Hepatocyte (in vitro differentiated cells): ENCODE measurements around the gene UFSP2. TPM values are rescaled to one million over a fixed set of nuclear protein-coding genes. Genes with fewer than 3 reads are reported as not detected.

ENCODE experiments used
- DNase-seq: peaks from one replicate; pipeline ENCODE4 v3.0.0-alpha.2; 2016; ENCODE audit warnings: low spot score
- H2AFZ ChIP-seq: fragments of 200-600 bp; sonication (generic); 2 replicates; pipeline ENCODE4 v1.6.0; 2016; ENCODE audit warnings: antibody characterized with exemption, mild to moderate bottlenecking
- H3K27ac ChIP-seq: fragments of 200-600 bp; sonication (generic); 2 replicates; pipeline ENCODE4 v1.5.1; 2016; ENCODE audit warnings: mild to moderate bottlenecking
- H3K27me3 ChIP-seq: fragments of 200-600 bp; sonication (generic); 2 replicates; pipeline ENCODE4 v1.6.1; 2016
- H3K36me3 ChIP-seq: fragments of 200-600 bp; sonication (generic); replicated peaks from 2 replicates; pipeline ENCODE4 v1.5.1; 2016; ENCODE audit warnings: low read depth; ENCODE audit not compliant: insufficient read depth
- H3K4me1 ChIP-seq: fragments of 200-600 bp; sonication (generic); 2 replicates; pipeline ENCODE4 v1.5.1; 2016; ENCODE audit warnings: mild to moderate bottlenecking, moderate library complexity; ENCODE audit not compliant: insufficient read depth
- H3K4me2 ChIP-seq: fragments of 200-600 bp; sonication (generic); 2 replicates; pipeline ENCODE4 v1.6.0; 2016
- H3K4me3 ChIP-seq: fragments of 200-600 bp; sonication (generic); 2 replicates; pipeline ENCODE4 v1.5.1; 2016; ENCODE audit warnings: mild to moderate bottlenecking
- H3K79me2 ChIP-seq: fragments of 200-600 bp; sonication (generic); 2 replicates; pipeline ENCODE4 v1.6.0; 2017; ENCODE audit warnings: mild to moderate bottlenecking
- H3K9me2 ChIP-seq: fragments of 200-600 bp; sonication (generic); replicated peaks from 2 replicates; pipeline ENCODE4 v1.6.0; 2017; ENCODE audit warnings: mild to moderate bottlenecking; ENCODE audit not compliant: insufficient read depth
- H3K9me3 ChIP-seq: fragments of 200-600 bp; sonication (generic); 2 replicates; pipeline ENCODE4 v1.5.1; 2016; ENCODE audit warnings: low read depth, mild to moderate bottlenecking
- H4K20me1 ChIP-seq: fragments of 200-600 bp; sonication (generic); 2 replicates; pipeline ENCODE4 v1.6.0; 2016; ENCODE audit warnings: mild to moderate bottlenecking; ENCODE audit not compliant: insufficient read depth, poor library complexity, severe bottlenecking
- EZH2 ChIP-seq: fragments of 200-600 bp; sonication (generic); IDR thresholded peaks from 2 replicates; pipeline ENCODE4 v1.6.1; 2016; ENCODE audit warnings: antibody characterized with exemption, mild to moderate bottlenecking, borderline replicate concordance
- EZH2phosphoT487 ChIP-seq: fragments of 200-600 bp; sonication (generic); IDR thresholded peaks from one replicate; pipeline ENCODE4 v1.6.1; 2018; ENCODE audit warnings: antibody characterized with exemption, mild to moderate bottlenecking, low read depth, moderate library complexity; ENCODE audit not compliant: unreplicated experiment, severe bottlenecking
- WGBS: methylation state at CpG from one replicate; pipeline ENCODE4 v1.1.6; 2016; ENCODE audit warnings: low lambda C conversion rate; ENCODE audit errors: missing lambda C conversion rate; 5-methylcytosine and 5-hydroxymethylcytosine counted together
- polyA plus RNA-seq: library from polyadenylated mRNA; unstranded; fragments of >200 nt; fragmentation: Nextera tagmentation; extraction: Ambion mirVana; gene quantifications from 2 replicates; pipeline ENCODE4 v1.2.1, GENCODE V29; 2016
- total RNA-seq: library from RNA; depleted of rRNA; stranded (reverse); fragments of >200 nt; gene quantifications from 2 replicates; pipeline ENCODE4 v1.2.3, GENCODE V29; 2014
- TF ChIP-seq, protein P1 (sequence below): fragments of 200-600 bp; sonication (generic); IDR thresholded peaks from 2 replicates; pipeline ENCODE4 v1.5.1; 2016; ENCODE audit warnings: antibody characterized with exemption, mild to moderate bottlenecking; ENCODE audit not compliant: poor library complexity

The UFSP2 gene
- total and polyA plus RNA-seq, 2 experiments from 2014 or later: 29.2 to 38.5 TPM

- H3K79me2 ChIP-seq: no peaks in the 10 kb centered on the region
- no peak overlapping the region for H2AFZ ChIP-seq
- H4K20me1 ChIP-seq: no peaks in the 10 kb centered on the region
- no peak overlapping the region for H3K27ac ChIP-seq
- H3K4me1 ChIP-seq: no peaks in the 10 kb centered on the region
- no peak overlapping the region for H3K4me2 ChIP-seq
- no peaks in the 10 kb centered on the region for H3K9me3 ChIP-seq
- no peaks in the 10 kb centered on the region for H3K9me2 ChIP-seq
- H3K36me3 ChIP-seq: no peaks in the 10 kb centered on the region
- 97% methylated on average over 12 of the region's 12 CpGs for WGBS
- no peak for DNase-seq
- no peaks in the 10 kb centered on the region for H3K27me3 ChIP-seq
- no peak overlapping the region for H3K4me3 ChIP-seq
- TF ChIP-seq, protein P1, sequence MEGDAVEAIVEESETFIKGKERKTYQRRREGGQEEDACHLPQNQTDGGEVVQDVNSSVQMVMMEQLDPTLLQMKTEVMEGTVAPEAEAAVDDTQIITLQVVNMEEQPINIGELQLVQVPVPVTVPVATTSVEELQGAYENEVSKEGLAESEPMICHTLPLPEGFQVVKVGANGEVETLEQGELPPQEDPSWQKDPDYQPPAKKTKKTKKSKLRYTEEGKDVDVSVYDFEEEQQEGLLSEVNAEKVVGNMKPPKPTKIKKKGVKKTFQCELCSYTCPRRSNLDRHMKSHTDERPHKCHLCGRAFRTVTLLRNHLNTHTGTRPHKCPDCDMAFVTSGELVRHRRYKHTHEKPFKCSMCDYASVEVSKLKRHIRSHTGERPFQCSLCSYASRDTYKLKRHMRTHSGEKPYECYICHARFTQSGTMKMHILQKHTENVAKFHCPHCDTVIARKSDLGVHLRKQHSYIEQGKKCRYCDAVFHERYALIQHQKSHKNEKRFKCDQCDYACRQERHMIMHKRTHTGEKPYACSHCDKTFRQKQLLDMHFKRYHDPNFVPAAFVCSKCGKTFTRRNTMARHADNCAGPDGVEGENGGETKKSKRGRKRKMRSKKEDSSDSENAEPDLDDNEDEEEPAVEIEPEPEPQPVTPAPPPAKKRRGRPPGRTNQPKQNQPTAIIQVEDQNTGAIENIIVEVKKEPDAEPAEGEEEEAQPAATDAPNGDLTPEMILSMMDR: no peak
- TF ChIP-seq EZH2: no peak
- TF ChIP-seq EZH2phosphoT487: no peak
These were observed 37.8 kb downstream of the UFSP2 start for GRCh38 chr4:185387957-185388356.

GRCh38 chr4:185384930-185385331 is 40.8 kb downstream of the UFSP2 start:
- Histone ChIP-seq H3K4me2 (no peak overlapping the region), H3K36me3 (no peaks in the 10 kb centered on the region), H3K79me2 (no peaks in the 10 kb centered on the region), H2AFZ (no peak overlapping the region), H3K27me3 (no peaks in the 10 kb centered on the region), H3K4me1 (no peaks in the 10 kb centered on the region), H3K9me3 (no peaks in the 10 kb centered on the region), H3K4me3 (no peak overlapping the region), H3K9me2 (no peaks in the 10 kb centered on the region), H3K27ac (no peak overlapping the region), H4K20me1 (no peaks in the 10 kb centered on the region)
- 49% methylated on average over 10 of the region's 10 CpGs for WGBS
- DNase-seq: no peak
- TF ChIP-seq, protein P1: no peak
- no peak for TF ChIP-seq EZH2
- TF ChIP-seq EZH2phosphoT487: no peak

GRCh38 chr4:185384061-185384460 is 41.7 kb downstream of the UFSP2 start:
- H3K4me2 ChIP-seq: no peak overlapping the region
- WGBS: 92% methylated on average over 2 of the region's 2 CpGs
- no peak overlapping the region for H3K27ac ChIP-seq

More at GRCh38 chr4:185384061-185384460, 41.7 kb downstream of the UFSP2 start:
- Histone ChIP-seq H3K36me3 (no peaks in the 10 kb centered on the region), H3K4me3 (no peak overlapping the region), H3K79me2 (no peaks in the 10 kb centered on the region), H3K27me3 (no peaks in the 10 kb centered on the region), H3K9me3 (no peaks in the 10 kb centered on the region), H4K20me1 (no peaks in the 10 kb centered on the region), H3K9me2 (no peaks in the 10 kb centered on the region), H3K4me1 (no peaks in the 10 kb centered on the region), H2AFZ (no peak overlapping the region)
- no peak for DNase-seq
- TF ChIP-seq EZH2 (no peak), EZH2phosphoT487 (no peak)
- TF ChIP-seq, protein P1: no peak
